Amniotic stem cell (primary cell): ENCODE results near the gene IQCH.
"Not testable (repeated sequence)": the region's sequence is repeated elsewhere in the genome, so short reads cannot be mapped to it uniquely, and the experiment has no call there.

ENCODE experiments used
- DNase-seq: peaks from one replicate; lab custom pipeline; 2025; lab: John Stamatoyannopoulos, UW

The IQCH gene

DNA sequence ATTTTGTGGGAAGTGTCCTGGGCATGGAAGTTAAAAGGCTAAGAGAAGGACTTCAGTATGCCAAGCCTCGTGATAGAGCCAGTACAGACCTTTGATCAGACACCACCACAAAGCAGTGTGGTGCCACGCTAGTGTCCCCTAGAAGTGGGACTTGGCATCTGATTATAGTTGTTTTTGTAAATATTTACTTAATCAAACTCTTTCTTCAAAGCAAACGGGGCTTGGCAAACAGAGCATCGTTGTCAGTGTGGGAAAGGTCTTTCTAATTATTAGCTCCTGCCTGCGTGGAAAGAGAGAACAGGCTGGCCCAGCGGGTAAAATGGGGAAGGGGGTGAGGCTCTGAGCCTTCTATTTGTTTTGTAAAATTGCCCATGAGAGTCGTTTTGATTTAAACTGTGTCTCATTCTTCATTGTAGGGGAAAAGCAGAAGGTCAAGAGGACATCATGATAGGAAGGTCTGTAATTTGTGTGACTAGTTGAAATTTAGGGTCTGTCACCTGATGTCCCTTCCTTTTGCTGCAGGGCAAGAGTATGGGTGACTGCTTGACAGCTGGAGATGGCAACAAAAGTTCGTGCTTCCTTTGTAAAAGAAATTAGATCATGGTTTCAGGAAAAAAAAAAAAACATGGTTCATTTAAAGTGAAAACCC, 105.0 kb downstream of the IQCH start:
- DNase-seq, result no peak

DNA sequence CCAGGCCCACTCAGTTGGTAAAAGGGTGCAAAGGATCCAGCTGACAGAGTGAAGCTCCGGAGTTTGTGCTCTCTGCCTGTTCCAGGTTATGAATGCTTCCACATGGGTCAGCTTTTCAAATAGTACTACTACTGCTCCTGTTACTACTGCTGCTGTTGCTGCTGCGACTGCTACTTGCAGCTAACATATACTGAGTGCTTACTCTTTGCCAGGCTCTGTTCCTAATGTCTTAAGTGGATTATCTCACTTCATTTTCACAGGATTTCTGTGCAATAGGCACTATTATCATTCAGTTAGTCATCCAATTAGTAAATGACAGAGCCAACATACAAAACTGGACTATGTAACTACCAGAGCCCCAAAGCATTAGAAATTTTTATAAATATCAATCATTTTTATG, 106.5 kb downstream of the IQCH start:
- no peak for DNase-seq

DNA sequence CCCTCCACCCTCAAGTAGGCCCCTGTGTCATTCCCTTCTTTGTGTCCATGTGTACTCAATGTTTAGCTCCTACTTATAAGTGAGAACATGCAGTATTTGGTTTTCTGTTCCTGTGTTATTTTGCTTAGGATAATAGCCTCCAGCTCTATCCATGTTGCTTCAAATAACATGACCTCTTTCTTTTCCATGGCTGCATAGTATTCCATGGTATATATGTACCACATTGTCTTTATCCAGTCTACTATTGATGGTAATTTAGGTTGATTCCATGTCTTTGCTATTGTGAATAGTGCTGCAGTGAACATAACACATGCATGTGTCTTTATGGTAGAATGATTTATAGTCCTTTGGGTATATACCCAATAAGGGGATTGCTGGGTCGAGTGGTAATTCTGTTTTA, 109.1 kb downstream of the IQCH start:
- DNase-seq, result not testable (repeated sequence)

DNA sequence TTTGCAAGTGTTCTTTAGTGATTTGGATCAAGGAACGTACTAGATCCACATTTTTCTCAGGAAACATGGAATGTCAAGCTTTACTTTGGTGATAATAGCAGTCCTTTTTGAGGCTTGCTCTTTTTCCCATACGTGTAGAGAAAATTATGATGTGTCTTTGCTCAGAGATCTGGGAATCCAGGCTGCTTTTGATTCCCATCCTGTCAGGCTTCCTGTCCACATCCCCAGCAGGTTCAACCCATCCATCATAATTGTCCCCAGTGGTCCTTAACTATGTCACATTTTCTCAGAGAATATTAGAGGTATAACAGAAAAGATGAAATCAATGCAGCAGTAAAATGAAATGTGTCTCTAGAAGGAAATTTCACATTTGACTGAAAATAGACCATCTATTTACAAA, 111.4 kb downstream of the IQCH start:
- DNase-seq, result no peak

DNA sequence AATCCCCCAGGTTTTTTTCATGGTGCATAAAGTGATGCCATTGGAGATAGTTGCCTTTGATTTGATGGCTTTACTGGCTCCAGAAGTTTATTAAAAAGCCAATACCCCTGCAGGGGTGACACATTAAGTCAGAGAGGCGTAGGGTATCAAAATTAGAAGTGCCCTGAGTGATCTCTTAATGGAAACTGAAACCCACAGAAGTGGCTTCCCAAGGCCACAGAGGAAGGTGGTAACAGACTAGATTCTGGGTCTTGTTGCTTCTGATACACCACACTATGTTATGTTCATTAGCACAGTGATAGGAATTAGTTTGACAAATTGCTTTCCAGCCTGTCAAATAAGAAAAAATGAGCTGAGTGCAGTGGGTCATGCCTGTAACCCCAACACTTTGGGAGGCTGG, 112.3 kb downstream of the IQCH start:
- DNase-seq, result no peak

DNA sequence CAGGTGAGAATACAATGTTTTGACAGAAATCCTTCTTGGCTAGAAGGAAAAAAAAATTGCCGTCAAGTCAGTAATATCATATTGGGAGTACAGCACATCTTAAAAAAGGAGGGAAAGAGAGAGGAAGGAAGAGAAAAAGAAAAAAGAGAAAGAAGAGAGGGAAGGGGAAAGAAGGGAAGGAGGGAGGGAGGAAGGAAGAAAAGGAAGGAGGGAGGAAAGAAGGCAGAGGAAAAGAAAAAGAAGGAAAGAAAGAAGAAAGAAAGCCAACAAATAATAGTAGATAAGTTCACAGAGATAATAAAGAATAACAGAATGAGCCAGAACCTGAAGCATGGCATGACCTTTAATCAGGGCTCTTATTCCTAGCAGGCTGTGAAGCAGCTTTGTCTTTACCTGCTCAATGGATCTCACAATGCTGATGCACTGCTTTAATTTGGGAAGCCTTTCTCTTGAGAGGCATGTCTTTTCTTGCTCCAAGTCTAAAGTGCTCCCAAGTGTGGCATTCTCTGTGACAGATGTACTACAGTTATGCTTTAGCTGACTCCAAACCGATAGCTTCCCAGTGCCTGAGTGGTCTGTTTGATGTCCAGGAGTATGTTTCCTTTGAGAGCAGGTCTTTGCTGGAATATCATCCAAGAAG, 114.9 kb downstream of the IQCH start:
- no peak for DNase-seq

DNA sequence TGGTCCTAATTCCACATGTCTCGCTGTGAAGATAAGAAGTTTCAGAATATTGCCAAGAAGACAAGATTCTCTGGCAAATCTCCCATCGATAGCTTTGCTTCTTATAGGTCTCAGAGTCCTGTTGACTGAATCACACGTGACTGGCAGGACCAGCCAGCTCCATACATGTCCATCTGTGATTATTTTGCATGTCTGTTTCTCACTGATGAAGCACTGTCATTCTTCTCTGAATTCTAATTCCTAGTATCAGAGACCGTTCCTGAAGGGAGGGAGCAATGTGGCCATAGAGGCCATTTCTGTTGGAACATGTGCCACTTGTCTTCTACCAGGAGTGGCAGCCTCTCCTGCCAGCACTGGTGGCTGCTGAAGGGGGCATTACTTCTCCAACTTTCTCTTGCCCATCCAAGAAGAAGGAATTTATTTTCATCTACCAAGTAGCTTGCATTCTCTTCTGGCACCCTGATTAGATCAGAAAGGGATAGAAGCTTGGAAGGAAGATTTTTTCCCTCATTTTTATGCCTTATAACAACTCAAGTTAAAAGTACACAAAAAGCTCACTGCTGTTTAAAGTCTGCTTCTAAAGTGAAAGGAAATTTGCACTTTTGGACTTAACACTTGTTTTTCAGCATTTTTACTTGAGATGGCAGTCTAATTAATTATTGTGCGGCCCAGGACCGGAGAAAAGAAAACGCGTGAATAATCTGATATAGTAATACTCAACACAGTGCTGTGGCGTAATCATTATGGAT, 115.8 kb downstream of the IQCH start:
- DNase-seq, result no peak

DNA sequence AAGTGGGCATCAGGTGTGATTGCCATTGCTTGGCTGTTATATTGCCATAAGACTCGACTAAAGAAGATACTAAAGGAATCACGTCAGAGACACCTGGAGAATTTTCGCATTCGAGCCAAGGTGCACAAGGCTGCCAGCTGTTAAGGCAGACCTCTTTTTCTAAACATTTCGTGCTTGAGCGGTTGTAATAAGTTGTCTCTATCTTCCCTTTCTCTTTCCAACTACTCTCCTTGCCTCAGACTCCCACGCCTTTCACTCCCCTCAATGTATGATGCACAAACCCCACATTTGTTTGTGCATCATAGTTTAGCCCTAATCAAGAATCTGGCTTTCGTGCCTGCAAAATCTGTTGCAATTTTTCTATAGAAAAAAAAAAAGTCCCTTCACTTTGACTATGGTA, 118.0 kb downstream of the IQCH start:
- no peak for DNase-seq

DNA sequence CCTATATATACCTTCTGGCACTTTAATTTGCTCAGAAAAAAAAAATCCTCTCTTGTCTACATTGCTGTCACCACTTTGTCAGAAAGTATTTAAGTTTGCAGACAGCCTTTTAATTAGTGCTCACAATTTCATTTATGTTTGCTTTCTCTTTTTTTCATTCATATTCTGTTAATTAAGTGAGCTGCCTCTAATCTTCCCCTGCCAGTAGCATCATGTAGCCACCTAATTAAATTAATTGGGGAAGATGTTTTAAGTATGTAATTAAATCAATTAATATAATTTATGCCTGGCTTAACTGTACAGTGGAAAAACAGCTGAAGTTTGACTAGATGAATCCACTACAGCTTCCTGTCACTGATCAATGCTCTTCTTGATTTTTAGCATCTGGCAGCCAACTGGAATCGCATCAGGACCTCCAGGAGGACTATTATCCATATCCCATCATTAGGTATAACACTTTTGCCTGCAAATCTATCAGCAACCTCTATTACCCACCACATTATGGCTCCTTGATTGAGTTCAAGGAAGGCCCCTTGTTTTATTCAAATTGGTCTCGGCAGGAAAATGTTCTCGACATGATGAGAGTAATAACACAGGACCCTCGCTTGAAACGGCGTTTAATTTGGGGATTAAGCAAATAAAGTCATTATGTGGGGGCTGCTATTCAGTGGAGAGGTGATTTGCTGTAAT, 118.5 kb downstream of the IQCH start:
- no peak for DNase-seq

DNA sequence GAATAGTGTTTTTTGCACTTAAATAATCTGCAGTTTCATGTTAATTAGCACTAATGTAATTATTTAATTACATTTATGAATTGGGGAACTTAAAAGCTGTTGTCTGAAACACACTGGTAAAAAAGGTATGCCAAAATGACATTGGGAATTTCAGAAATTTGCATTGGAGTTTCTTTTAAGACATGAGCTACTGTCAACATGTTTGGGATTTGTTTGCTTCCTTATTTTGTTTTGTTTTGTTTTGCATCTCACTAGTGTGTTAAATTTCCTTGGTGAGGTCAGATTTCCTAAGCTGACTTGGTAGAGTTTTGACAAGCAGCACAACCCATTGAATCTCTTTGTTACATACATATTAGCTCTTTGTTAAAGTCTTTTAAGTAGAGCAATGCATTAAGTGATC, 119.4 kb downstream of the IQCH start:
- no peak for DNase-seq

DNA sequence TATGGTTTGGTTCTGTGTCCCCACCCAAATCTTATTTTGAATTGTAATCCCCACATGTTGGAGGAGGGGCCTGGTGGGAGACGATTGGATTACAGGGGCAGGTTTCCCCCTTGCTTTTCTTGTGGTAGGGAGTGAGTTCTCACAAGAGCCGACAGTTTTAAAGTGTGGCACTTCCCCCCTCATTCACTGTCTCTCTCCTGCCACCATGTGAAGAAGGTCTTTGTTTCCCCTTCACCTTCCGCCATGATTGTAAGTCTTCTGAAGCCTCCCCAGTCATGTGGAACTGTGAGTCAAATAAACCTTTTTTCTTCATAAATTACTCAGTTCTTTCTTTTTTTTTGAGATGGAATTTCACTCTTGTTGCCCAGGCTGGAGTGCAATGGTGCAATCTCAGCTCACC, 124.9 kb downstream of the IQCH start:
- DNase-seq, result no peak

DNA sequence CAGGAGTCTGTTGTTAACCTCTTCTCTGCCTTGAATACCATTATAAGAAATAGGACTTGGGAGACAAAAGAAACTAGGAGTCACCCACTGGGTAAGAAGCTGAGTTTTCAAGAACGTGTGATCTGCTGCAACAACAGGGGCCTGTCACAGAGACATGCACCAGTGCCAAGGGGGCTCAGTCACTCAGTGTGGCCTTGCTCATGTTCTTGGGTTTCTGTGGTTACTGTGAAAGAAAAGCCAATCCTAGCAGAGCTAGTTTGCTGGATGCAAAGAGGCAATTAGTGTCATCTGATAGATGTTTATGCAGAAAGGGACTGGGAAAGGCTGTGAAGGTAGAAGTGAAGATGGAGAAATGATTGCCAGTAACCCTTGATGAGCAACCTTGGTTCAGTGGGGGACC, 126.3 kb downstream of the IQCH start:
- DNase-seq, result no peak

DNA sequence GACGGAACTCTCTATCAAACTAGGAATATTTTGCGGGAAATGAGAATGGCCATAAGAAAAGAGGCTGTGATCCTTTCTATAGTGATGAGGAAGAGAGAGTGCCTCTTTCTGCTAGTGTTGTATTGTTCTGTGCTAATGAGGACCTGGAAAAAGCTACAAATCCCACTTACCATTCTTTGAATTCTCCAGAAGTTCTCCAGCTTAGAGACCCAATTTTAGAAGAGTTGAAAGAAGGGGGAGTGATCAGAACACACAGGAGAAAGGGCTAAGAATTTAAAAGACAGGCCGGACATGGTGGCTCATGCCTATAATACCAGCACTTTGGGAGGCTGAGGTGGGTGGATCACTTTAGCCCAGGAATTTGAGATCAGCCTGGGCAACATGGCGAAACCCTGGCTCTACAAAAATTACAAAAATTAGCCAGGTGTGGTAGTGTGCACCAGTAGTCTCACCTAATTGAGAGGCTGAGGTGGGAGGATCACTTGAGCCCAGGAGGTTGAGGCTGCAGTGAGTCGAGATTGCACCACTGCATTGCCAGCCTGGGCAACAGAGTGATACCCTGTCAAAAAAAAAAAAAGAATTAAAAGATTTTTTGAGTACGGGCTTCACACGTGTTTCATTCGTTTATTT, 126.9 kb downstream of the IQCH start:
- DNase-seq, result no peak

DNA sequence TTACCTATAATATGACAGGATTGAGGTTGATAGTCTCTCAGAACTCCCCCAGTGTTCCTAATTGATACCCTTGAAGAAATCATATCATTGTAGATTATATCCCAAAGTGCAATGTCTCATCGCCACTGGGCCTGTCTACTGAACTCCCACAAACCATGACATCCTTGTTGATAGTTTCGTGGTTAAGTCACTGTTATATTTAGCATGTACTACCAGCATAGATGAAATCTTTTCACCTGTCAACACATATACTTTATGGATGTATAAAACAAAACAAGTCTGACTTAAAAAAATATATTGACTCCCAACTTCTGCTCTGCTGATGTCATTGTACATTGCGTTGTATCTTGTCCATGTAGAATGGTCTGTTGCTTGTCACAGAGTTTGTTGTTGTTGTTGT, 128.1 kb downstream of the IQCH start:
- no peak for DNase-seq

DNA sequence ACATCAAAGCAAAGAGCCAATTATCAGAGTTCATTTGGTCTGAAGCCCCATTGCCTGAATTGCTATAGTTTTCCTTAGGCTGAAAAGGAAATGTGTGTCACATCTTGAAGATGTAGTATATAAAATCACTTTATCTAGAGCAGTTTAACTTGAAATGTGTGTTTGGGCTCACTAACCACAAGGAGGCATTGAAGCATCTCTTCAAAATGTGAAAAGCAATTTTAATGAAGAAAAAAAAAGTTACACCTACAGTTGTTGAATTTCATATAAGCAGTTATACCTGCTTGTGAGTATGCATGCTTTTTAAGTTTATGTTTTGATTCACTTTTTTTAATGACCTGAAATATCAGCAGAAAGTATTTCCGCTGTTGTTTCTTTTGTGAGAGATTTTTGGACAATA, 129.3 kb downstream of the IQCH start:
- DNase-seq, result no peak

DNA sequence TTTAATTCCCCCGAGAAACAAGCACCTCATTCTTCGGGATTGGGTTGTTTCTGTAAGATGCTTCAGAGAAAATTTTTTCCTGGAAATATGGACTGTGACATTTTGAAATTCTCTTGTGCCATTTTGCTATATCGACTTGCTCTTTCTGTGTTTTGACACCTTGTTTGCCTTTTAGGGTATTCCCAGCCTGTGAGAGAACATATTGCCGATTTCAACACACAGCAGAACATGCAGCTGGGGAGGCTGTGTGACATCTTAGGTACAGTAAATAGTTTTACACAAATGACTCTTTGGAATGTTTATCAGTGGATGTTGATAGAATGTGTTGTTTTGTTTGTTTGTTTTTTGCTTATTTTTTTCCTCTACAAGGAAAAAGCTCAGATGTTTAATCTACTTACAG, 130.2 kb downstream of the IQCH start:
- DNase-seq, result no peak

DNA sequence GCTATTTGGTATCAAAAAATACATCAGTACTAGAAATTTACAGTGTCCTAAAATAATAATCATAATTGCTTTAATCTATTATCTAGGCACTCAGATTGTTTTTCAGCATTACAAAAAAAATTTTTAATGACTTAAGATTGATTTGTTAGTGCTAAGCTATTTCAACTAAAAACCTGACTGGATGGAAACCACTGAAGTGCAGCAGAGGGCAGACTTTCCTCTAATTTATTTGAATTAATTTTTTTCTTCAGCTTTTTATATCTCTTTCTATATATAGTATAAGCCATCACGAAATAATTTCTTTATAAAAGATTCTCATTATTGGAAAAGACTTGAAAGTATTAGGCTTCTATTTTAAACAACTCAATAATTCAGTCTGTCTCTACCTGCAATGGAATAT, 131.4 kb downstream of the IQCH start:
- no peak for DNase-seq

DNA sequence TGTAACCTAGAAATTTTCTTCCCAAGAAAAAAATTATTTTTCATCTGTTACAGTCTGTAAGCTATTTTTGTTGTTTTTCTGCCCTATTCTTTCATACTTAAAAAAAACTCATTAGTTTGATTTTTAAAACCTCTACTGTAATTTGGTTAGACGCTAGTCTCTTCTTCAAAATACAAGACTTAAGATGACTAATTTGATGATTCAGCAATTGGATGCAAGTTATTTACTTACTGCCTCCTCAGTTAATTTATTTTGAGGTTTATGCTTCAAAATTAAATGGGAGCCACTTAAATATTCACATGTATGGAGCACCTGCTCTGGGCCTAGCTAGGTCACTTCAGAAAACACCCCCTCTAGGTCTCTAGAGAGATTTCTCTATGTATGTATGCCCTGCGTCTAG, 132.4 kb downstream of the IQCH start:
- no peak for DNase-seq

DNA sequence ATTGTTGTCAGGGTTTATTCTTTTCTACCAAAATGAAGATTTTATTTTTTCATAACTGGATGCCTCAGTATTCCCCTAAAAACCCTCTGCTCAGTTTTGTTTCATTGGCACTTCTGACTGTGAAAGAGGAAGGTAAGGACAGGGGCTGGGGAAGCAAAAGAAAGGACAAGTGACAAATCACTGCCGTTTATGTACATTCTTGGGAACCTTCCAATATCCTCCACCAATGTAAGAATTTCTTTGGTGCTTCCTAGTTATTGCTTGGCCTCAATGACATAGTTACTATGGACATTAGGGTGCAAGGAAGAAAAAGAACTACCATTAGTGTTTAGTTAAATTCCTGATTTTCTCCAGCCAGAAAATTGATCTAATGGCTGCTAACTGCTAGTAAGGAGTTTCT, 135.4 kb downstream of the IQCH start:
- DNase-seq, result no peak

DNA sequence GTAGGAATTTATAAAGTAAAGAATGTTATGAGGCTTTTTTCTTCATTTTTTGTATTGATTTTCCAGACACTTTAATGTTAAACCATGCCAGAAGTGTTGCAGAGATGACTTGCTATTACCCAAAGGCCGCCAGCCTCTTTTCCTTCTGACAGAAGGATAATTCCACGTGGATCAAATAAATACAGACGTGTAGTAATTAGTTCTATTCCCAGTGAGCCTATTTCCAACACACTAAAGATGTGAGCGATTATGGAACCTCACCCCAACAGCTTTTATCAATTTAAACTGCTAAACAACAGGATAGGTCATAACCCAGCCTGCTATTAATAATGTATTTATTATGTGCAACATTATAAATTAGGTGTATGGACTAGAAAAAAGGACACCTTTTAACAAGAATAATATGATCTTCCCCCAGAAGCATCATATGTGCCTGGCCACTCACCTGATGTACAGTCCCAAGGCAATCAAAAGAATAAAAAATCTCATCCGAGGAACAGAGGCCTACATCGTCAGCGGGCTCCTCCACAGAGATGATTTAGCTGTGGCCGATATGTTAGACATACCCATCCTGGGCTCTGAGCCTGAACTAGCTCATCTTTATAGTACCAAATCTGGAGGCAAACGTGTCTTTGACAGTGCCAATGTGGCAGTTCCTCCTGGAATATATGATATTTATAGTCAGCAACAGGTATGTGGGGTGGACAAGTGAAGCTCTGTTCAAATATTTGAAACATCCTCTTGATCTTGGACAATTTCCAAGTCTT, 140.5 kb downstream of the IQCH start:
- DNase-seq, result no peak

DNA sequence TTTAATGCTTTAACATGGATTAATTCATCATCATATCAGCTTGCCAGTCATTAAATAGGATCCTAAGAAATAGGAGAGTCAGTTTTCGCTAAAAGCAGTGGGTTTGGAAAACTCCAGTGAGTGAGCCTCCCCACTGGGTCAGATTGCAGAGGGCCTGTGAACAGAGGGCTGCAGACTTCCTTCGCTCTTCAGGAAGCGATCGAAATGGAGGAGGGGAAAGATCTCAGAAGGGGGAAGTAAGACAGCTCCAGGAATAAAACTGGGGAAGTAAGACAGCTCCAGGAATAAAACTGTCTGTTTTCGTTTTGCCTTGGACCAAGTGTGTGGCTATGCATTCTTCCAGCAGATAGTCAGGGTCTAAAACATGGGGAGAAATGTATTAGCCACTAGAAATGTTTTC, 141.5 kb downstream of the IQCH start:
- no peak for DNase-seq

DNA sequence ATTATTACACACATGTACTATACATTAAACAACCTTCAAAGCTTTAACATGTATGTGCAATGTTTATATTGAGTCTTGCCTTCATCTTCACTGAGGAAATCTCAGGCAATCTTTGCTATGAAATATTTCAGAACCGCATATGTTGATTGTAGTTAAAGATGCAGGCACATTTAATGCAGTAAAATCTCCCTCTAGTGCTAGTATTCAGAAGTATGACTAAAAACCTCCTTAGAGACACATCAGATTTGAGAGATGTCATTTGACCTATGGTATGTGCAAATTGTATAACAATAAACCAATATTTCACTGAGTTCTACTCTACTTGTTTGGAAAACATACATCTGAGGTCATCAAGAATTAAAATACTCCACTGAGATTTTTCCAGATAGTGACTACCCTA, 142.6 kb downstream of the IQCH start:
- no peak for DNase-seq
